Subcutaneous abdominal adipose tissue (tissue), 5 donors: ENCODE measurements around the gene ATG16L1.

Experiments used
- H3K27ac ChIP-seq: one replicate; pipeline ENCODE4 v1.7.0; 2013; ENCODE audit warnings: low read depth, mild to moderate bottlenecking, inconsistent platforms, low read length, moderate library complexity
- H3K27me3 ChIP-seq, 5 donors: one replicate each; pipeline ENCODE4 v1.7.0; 2013; ENCODE audit warnings: low read length in 5 of 5, inconsistent platforms in 1 of 5; ENCODE audit not compliant: control insufficient read depth in 5 of 5, insufficient read depth in 4 of 5
- H3K36me3 ChIP-seq, 5 donors: one replicate each; pipeline ENCODE4 v1.7.0; 2013; ENCODE audit warnings: low read length in 5 of 5; ENCODE audit not compliant: control insufficient read depth in 5 of 5, insufficient read depth in 5 of 5
- H3K4me1 ChIP-seq, 5 donors: one replicate each; pipeline ENCODE4 v1.7.0; 2013; ENCODE audit warnings: low read length in 5 of 5, mild to moderate bottlenecking in 3 of 5, moderate library complexity in 1 of 5; ENCODE audit not compliant: control insufficient read depth in 5 of 5, insufficient read depth in 5 of 5
- H3K4me3 ChIP-seq, 5 donors: one replicate each; pipeline ENCODE4 v1.7.0; 2013; ENCODE audit warnings: low read length in 5 of 5, low read depth in 1 of 5
- H3K9ac ChIP-seq, 5 donors: one replicate each; pipeline ENCODE4 v1.7.0; 2013; ENCODE audit warnings: low read length in 5 of 5, mild to moderate bottlenecking in 4 of 5, moderate library complexity in 3 of 5
- H3K9me3 ChIP-seq, 5 donors: one replicate each; pipeline ENCODE4 v1.7.0; 2013; ENCODE audit warnings: low read length in 5 of 5; ENCODE audit not compliant: control insufficient read depth in 5 of 5
- donor health status: healthy.
- donor health status: healthy.
- donor health status: healthy.
- donor health status: healthy.
- donor health status: healthy.

Gene ATG16L1

GRCh38 chr2:233241803-233242202, 9.7 kb upstream of the ATG16L1 start:
- H3K27me3 ChIP-seq = peaks cover 0 to 4% (median 0%) of the 10 kb centered on the region in 5 donors
- no peak overlapping the region for H3K4me3 ChIP-seq
- no peak overlapping the region for H3K9ac ChIP-seq
- peaks cover 0 to 9% (median 0%) of the 10 kb centered on the region in 5 donors for H3K4me1 ChIP-seq
- no peak overlapping the region for H3K27ac ChIP-seq
- H3K9me3 ChIP-seq = peaks cover 0 to 8% (median 4%) of the 10 kb centered on the region in 5 donors
- H3K36me3 ChIP-seq = no peaks in the 10 kb centered on the region

DNA sequence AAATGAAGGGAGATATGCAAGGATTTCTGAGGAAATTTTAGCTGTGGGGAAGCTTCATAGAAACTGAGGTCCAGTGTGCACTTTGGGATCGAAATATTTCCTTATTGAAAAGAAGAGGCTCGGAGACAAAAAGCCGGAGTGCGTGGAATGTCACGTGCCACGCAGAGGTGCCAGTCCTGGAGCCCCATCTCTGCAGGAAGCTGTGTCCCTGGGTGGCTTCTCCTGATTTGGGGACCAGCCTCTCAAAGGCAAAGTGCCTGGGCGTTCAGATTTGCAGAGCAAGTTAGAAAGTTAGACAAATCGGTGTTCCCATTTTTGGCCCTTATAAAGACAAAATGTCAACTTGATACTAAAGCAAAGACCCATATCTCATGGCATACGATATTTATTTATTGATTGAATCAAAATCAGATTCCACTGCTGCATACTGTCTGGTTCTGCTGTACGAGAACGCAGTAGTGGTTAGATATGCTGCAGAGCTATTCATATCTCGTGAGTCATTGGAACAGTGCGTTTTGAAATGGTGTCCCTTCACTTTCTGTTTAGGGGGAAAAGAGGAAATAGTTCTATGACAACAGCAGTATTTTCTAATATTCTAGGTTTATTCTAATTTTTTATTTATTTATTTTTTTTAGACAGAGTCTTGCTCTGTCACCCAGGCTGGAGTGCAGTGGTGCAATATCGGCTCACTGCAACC, 9.1 kb upstream of the ATG16L1 start:
- no peak overlapping the region for H3K27ac ChIP-seq
- H3K4me3 ChIP-seq = no peak overlapping the region
- peaks cover 0 to 4% (median 0%) of the 10 kb centered on the region in 5 donors for H3K27me3 ChIP-seq

DNA sequence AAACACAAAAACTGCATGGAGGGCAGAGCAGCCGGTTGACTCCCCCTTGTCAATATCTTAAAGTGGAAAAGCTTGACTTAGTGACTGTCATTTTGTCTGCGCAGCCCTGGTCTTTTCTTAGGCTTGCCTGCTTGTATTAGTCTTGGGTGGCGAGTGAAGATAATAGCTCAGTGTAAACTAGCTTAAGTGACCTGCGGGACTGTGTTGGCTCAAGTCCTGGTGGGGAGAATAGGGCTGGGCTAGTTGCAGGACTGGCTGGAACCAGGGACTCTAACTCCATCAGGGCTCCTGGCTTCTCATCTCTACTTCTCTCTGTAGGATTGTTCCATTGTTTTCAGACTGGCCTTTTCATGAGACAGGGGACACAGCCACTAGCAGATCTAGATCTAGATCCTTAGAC, 8.1 kb upstream of the ATG16L1 start:
- Histone ChIP-seq H3K4me3 (no peak overlapping the region), H3K4me1 (peaks cover 0 to 9% (median 0%) of the 10 kb centered on the region in 5 donors), H3K36me3 (no peaks in the 10 kb centered on the region), H3K9me3 (peaks cover 0 to 8% (median 0%) of the 10 kb centered on the region in 5 donors), H3K27ac (no peak overlapping the region), H3K27me3 (peaks cover 0 to 4% (median 0%) of the 10 kb centered on the region in 5 donors), H3K9ac (no peak overlapping the region)

More for the DNA sequence above, 9.1 kb upstream of the ATG16L1 start:
- peaks cover 0 to 8% (median 2%) of the 10 kb centered on the region in 5 donors for H3K9me3 ChIP-seq
- H3K9ac ChIP-seq = no peak overlapping the region
- no peaks in the 10 kb centered on the region for H3K36me3 ChIP-seq
- H3K4me1 ChIP-seq = peaks cover 0 to 9% (median 0%) of the 10 kb centered on the region in 5 donors

DNA sequence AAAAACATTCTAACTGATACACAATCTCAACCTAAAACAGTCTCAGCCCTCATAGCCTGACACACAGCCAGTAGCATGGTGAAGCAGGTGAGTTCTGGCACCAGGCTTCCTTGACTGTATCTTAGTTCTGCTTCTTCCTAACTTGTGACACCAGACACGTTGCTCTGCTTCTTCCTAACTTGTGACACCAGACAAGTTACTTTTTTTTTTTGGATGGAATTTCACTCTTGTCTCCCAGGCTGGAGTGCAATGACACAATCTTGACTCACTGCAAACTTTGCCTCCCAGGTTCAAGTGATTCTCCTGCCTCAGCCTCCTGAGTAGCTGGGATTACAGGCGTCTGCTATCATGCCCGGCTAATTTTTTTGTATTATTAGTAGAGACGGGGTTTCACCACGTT, 6.7 kb upstream of the ATG16L1 start:
- Histone ChIP-seq H3K36me3 (no peaks in the 10 kb centered on the region), H3K9me3 (no peaks in the 10 kb centered on the region), H3K4me3 (no peak overlapping the region), H3K9ac (no peak overlapping the region), H3K4me1 (peaks cover 0 to 9% (median 0%) of the 10 kb centered on the region in 5 donors), H3K27ac (no peak overlapping the region), H3K27me3 (peaks cover 0 to 2% (median 0%) of the 10 kb centered on the region in 5 donors)

DNA sequence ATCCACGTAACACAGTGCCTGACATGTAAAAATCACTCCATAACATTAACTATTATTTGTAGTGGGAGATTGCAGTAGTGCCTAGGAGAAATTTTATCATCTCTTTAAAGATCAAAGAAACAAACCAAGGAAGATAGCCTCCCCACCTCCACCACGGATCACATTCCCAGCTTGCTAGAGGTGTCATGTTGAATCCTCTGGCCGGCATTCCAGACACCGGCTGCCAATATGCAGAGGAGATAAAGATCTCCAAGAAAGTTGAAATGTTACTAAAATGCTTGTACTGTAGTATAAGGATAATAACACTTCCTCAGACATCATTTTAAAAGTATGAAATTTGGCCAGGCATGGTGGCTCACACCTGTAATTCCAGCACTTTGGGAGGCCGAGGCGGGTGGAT, 6.1 kb upstream of the ATG16L1 start:
- Histone ChIP-seq H3K9ac (no peak overlapping the region), H3K4me1 (peaks cover 0 to 9% (median 0%) of the 10 kb centered on the region in 5 donors), H3K27ac (no peak overlapping the region), H3K27me3 (no peaks in the 10 kb centered on the region), H3K4me3 (no peak overlapping the region), H3K36me3 (no peaks in the 10 kb centered on the region), H3K9me3 (no peaks in the 10 kb centered on the region)

DNA sequence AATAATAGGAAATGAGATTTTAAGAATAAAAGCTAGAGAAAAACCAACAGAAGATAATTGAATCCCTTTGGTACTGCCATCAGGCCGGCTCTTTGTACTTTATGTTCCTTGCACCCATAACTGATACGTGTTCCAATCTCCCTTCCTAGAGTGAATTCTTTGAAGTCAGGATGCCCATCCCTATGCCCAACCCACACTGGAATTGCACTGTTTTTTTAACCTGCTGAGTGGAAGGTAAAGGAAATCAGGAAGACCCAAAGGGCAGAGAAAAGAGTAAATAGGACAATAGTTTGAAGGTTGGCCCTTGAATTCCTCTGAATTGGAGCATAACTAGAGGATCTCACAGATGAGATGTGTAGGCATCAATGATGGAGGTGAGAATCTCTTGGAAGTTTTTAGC, 4.4 kb upstream of the ATG16L1 start:
- no peaks in the 10 kb centered on the region for H3K9me3 ChIP-seq
- H3K4me3 ChIP-seq = no peak overlapping the region
- H3K4me1 ChIP-seq = peaks cover 0 to 9% (median 2%) of the 10 kb centered on the region in 5 donors
- H3K36me3 ChIP-seq = no peaks in the 10 kb centered on the region
- no peak overlapping the region for H3K27ac ChIP-seq
- no peak overlapping the region for H3K9ac ChIP-seq
- H3K27me3 ChIP-seq = no peaks in the 10 kb centered on the region

- no peak overlapping the region for H3K27ac ChIP-seq
- peaks cover 3 to 13% (median 8%) of the 10 kb centered on the region in 5 donors for H3K4me1 ChIP-seq
- no peaks in the 10 kb centered on the region for H3K9me3 ChIP-seq
- H3K9ac ChIP-seq = no peak overlapping the region
- no peaks in the 10 kb centered on the region for H3K36me3 ChIP-seq
- H3K27me3 ChIP-seq = no peaks in the 10 kb centered on the region
- no peak overlapping the region for H3K4me3 ChIP-seq
These were observed 3.7 kb upstream of the ATG16L1 start for GRCh38 chr2:233247744-233248143.

GRCh38 chr2:233248999-233249398, 2.5 kb upstream of the ATG16L1 start:
- Histone ChIP-seq H3K27ac (no peak overlapping the region), H3K9me3 (no peaks in the 10 kb centered on the region), H3K9ac (peak overlapping the region in 1 of 5 donors; percentile 16), H3K36me3 (peaks cover 0 to 2% (median 0%) of the 10 kb centered on the region in 5 donors), H3K4me3 (no peak overlapping the region), H3K4me1 (peaks cover 4 to 24% (median 18%) of the 10 kb centered on the region in 5 donors), H3K27me3 (no peaks in the 10 kb centered on the region)

DNA sequence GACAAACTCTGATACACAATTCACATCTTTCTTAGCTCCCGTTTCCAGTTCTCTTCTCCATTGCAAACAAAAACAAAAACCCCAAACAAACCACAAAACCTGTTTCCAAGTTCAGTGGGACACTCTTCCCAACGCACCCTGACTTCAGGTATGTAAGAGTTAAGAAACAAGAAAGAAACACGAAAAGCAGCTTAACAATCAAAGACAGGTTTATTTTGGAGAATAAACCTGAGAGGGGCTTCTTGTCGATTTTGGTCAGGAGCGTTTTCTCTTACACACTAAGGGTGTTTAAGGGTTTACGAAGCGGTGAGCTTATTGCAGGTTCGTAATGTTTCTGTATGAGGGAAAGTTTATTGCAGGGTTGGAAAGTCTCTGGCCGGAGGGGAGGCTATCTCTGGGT, 905 bp upstream of the ATG16L1 start:
- Histone ChIP-seq H3K36me3 (peaks cover 1 to 7% (median 3%) of the 10 kb centered on the region in 5 donors), H3K9me3 (no peaks in the 10 kb centered on the region), H3K4me1 (peaks cover 4 to 27% (median 19%) of the 10 kb centered on the region in 5 donors), H3K4me3 (no peak overlapping the region), H3K27me3 (no peaks in the 10 kb centered on the region), H3K27ac (no peak overlapping the region), H3K9ac (peak overlapping the region in 1 of 5 donors; percentile 86)

- H3K9ac ChIP-seq = peak overlapping the region in 4 of 5 donors; percentile 46 to 93 (median 85)
- peak overlapping the region; percentile 74 for H3K27ac ChIP-seq
- H3K9me3 ChIP-seq = no peaks in the 10 kb centered on the region
- H3K4me3 ChIP-seq = peak overlapping the region; percentile 46 to 93 (median 86)
- peaks cover 2 to 7% (median 6%) of the 10 kb centered on the region in 5 donors for H3K36me3 ChIP-seq
- no peaks in the 10 kb centered on the region for H3K27me3 ChIP-seq
- H3K4me1 ChIP-seq = peaks cover 4 to 27% (median 19%) of the 10 kb centered on the region in 5 donors
These were observed 528 bp upstream of the ATG16L1 start for GRCh38 chr2:233250985-233251305.
